OCI-LY7 (cell line): ENCODE data around the gene YOD1.

Source experiments
- EZH2phosphoT487 ChIP-seq: fragments of 200-600 bp; sonication (generic); IDR thresholded peaks from 2 replicates; pipeline ENCODE4 v1.6.1; 2018; ENCODE audit warnings: low read depth, borderline replicate concordance, mild to moderate bottlenecking, mixed run types, antibody characterized with exemption, low read length, moderate library complexity, mixed read lengths
- TF ChIP-seq, protein P1 (sequence below): fragments of 200-600 bp; sonication (generic); conservative IDR thresholded peaks from 2 replicates; pipeline ENCODE4 v1.5.1; 2014; ENCODE audit warnings: mild to moderate bottlenecking, antibody characterized with exemption, low read length, moderate library complexity, mixed read lengths

DNA sequence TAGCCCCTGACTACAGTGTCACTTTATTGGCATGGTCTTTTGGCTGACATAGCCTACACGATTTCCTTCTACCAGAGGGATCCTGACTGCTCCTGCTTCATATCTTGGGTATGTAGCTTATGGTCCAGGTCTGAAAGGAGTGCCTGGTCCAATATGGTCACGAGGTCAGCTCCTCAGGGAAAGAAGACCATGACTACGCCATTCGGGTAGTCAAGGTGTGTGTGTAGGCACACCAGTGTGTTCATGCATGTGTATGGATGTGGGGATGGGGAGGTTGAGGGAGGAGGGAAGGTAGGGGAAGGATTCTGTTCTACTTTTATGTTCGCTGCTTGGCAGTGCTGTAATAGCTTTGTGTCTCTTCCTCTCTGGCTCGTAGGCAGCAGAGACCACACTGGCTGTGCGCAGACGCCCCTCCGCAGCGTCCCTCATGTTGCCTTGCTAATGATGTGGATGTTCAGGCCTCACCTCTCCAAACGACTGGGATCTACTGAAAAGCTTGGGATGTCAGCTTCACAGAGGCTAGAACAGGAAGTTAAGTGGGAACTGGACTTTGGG lies 27.6 kb upstream of the YOD1 start:
- TF ChIP-seq, protein P1, sequence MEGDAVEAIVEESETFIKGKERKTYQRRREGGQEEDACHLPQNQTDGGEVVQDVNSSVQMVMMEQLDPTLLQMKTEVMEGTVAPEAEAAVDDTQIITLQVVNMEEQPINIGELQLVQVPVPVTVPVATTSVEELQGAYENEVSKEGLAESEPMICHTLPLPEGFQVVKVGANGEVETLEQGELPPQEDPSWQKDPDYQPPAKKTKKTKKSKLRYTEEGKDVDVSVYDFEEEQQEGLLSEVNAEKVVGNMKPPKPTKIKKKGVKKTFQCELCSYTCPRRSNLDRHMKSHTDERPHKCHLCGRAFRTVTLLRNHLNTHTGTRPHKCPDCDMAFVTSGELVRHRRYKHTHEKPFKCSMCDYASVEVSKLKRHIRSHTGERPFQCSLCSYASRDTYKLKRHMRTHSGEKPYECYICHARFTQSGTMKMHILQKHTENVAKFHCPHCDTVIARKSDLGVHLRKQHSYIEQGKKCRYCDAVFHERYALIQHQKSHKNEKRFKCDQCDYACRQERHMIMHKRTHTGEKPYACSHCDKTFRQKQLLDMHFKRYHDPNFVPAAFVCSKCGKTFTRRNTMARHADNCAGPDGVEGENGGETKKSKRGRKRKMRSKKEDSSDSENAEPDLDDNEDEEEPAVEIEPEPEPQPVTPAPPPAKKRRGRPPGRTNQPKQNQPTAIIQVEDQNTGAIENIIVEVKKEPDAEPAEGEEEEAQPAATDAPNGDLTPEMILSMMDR, result no peak
- no peak for TF ChIP-seq EZH2phosphoT487
